ENCODE data around the gene DNAI4. TPM values are rescaled to one million over a fixed set of nuclear protein-coding genes. Genes with fewer than 3 reads are reported as not detected.

The DNAI4 gene
- total RNA-seq, 4 donors from 2014 or later: 1.8 to 12.4 (median 3.3) TPM

GRCh38 chr1:66931590-66931989 lies 6.9 kb upstream of the DNAI4 start:
- Histone ChIP-seq H3K36me3 (no peaks in the 10 kb centered on the region), H3K9me3 (no peaks in the 10 kb centered on the region), H3K4me1 (peaks cover 0 to 36% (median 3%) of the 10 kb centered on the region in 4 donors), H3K27ac (peak overlapping the region in 3 of 4 donors; percentile 14 to 97 (median 95)), H3K4me3 (peak overlapping the region; percentile 70 to 86 (median 83)), H3K27me3 (no peaks in the 10 kb centered on the region)
- no peak for TF ChIP-seq CTCF (IDR thresholded peaks at IDR 0.05)
- no peak for TF ChIP-seq POLR2A (IDR thresholded peaks at IDR 0.05)
- no peak for DNase-seq

GRCh38 chr1:66930823-66931174 lies 6.1 kb upstream of the DNAI4 start:
- TF ChIP-seq CTCF (IDR thresholded peaks at IDR 0.05): no peak
- no peak for TF ChIP-seq POLR2A (IDR thresholded peaks at IDR 0.05)
- H3K9me3 ChIP-seq: no peaks in the 10 kb centered on the region
- H3K27me3 ChIP-seq: no peaks in the 10 kb centered on the region
- no peaks in the 10 kb centered on the region for H3K36me3 ChIP-seq
- H3K4me3 ChIP-seq: peak overlapping the region; percentile 70 to 86 (median 83)
- DNase-seq: no peak
- H3K27ac ChIP-seq: peak overlapping the region; percentile 95 to 97 (median 95)
- H3K4me1 ChIP-seq: peaks cover 0 to 44% (median 3%) of the 10 kb centered on the region in 4 donors

- H3K9me3 ChIP-seq: no peaks in the 10 kb centered on the region
- peak overlapping the region; percentile 70 to 86 (median 83) for H3K4me3 ChIP-seq
- no peaks in the 10 kb centered on the region for H3K27me3 ChIP-seq
- peaks cover 0 to 42% (median 3%) of the 10 kb centered on the region in 4 donors for H3K4me1 ChIP-seq
- H3K27ac ChIP-seq: peak overlapping the region; percentile 95 to 97 (median 95)
- no peaks in the 10 kb centered on the region for H3K36me3 ChIP-seq
- DNase-seq: peak; percentile 95 to 98 (median 97)
- TF ChIP-seq CTCF (IDR thresholded peaks at IDR 0.05) (peak in 5 of 6 experiments; percentile 5 to 58 (median 45)), POLR2A (IDR thresholded peaks at IDR 0.05) (peak; percentile 80 to 81)
Observed at GRCh38 chr1:66929999-66930822, 5.6 kb upstream of the DNAI4 start.

GRCh38 chr1:66929691-66929998 lies 5.0 kb upstream of the DNAI4 start:
- Histone ChIP-seq H3K27me3 (no peaks in the 10 kb centered on the region), H3K9me3 (no peaks in the 10 kb centered on the region), H3K4me1 (peaks cover 0 to 36% (median 3%) of the 10 kb centered on the region in 4 donors), H3K27ac (peak overlapping the region; percentile 95 to 97 (median 95)), H3K4me3 (peak overlapping the region; percentile 70 to 86 (median 83)), H3K36me3 (no peaks in the 10 kb centered on the region)
- TF ChIP-seq CTCF (IDR thresholded peaks at IDR 0.05) (no peak), POLR2A (IDR thresholded peaks at IDR 0.05) (no peak)
- DNase-seq: no peak

- H3K9me3 ChIP-seq: no peaks in the 10 kb centered on the region
- H3K27me3 ChIP-seq: no peaks in the 10 kb centered on the region
- DNase-seq: no peak
- H3K4me1 ChIP-seq: peaks cover 0 to 32% (median 3%) of the 10 kb centered on the region in 4 donors
- TF ChIP-seq POLR2A (IDR thresholded peaks at IDR 0.05) (no peak), CTCF (IDR thresholded peaks at IDR 0.05) (no peak)
- peak overlapping the region; percentile 70 to 86 (median 83) for H3K4me3 ChIP-seq
- peak overlapping the region; percentile 95 to 97 (median 95) for H3K27ac ChIP-seq
- H3K36me3 ChIP-seq: no peaks in the 10 kb centered on the region
Observed at GRCh38 chr1:66929146-66929688, 4.6 kb upstream of the DNAI4 start.

Data from Peyer's patch (tissue), 4 donors.